Upper lobe of left lung (tissue), 6 donors: ENCODE data around the gene FBXO41. TPM values are rescaled to one million over a fixed set of nuclear protein-coding genes. Genes with fewer than 3 reads are reported as not detected.

Experiments
- ATAC-seq, 2 donors: fragments of 200-7000 bp; cut with Tn5 transposase; one replicate each; pipeline ENCODE4 v1.9.1; 2022; ENCODE audit warnings: mild to moderate bottlenecking in 2 of 2, moderate library complexity in 2 of 2; ENCODE audit not compliant: low FRiP score in 2 of 2
- DNase-seq, 2 donors: peaks; one replicate each; pipeline ENCODE4 v3.0.0-alpha.2; 2019 to 2020
- H3K27ac ChIP-seq, 4 donors: fragments of 200-600 bp; sonication (generic); one replicate each; pipeline ENCODE4 v1.5.1; 2016 to 2019
- H3K27me3 ChIP-seq, 4 donors: fragments of 200-600 bp; sonication (generic); one replicate each; pipeline ENCODE4 v1.5.1; 2017 to 2019
- H3K36me3 ChIP-seq, 4 donors: fragments of 200-600 bp; sonication (generic); one replicate each; pipeline ENCODE4 v1.5.1; 2016 to 2019
- H3K4me1 ChIP-seq, 4 donors: fragments of 200-600 bp; sonication (generic); one replicate each; pipeline ENCODE4 v1.5.1; 2018 to 2019
- H3K4me3 ChIP-seq, 4 donors: fragments of 200-600 bp; sonication (generic); one replicate each; pipeline ENCODE4 v1.5.1; 2017 to 2019; ENCODE audit warnings: mild to moderate bottlenecking in 2 of 4, moderate library complexity in 1 of 4
- H3K9me3 ChIP-seq, 4 donors: fragments of 200-600 bp; sonication (generic); one replicate each; pipeline ENCODE4 v1.5.1; 2018 to 2019
- EP300 ChIP-seq, 4 donors: sonication (generic); formaldehyde crosslinking; IDR thresholded peaks; one replicate each; pipeline ENCODE4 v1.5.1; 2017; ENCODE audit warnings: antibody characterized with exemption in 4 of 4, control low read depth in 2 of 4
- POLR2A ChIP-seq, 4 donors: fragments of 450-650 bp; IDR thresholded peaks; one replicate each; pipeline ENCODE4 v1.5.1; 2016 to 2017; ENCODE audit warnings: antibody characterized with exemption in 4 of 4, mild to moderate bottlenecking in 2 of 4
- POLR2AphosphoS5 ChIP-seq, 2 donors: sonication (generic); formaldehyde crosslinking; IDR thresholded peaks; one replicate each; pipeline ENCODE4 v1.5.1; 2017; ENCODE audit warnings: antibody characterized with exemption in 2 of 2
- WGBS, 2 donors: methylation state at CpG; one replicate each; pipeline ENCODE4 v1.1.5; 2017 to 2018; 5-methylcytosine and 5-hydroxymethylcytosine counted together
- total RNA-seq, 6 donors: library from RNA; depleted of rRNA in 4 of 6; stranded (reverse); fragments of >200 nt in 4 of 6; gene quantifications; one replicate each; pipeline versions ENCODE4 v1.1.0 to v1.2.1, GENCODE V29; 2016 to 2021
- TF ChIP-seq, protein P1 (sequence below), 6 experiments: fragments of 450-650 bp in 4 of 6; fragments of 200-600 bp in 2 of 6; sonication (generic) in 2 of 6; IDR thresholded peaks; one replicate each; pipeline ENCODE4 v1.5.1; 2016 to 2019; ENCODE audit warnings: antibody characterized with exemption in 6 of 6
- donor health status: DM: no; HTN: no; CAD: no; lungs with moderate emphysema.
- donor health status: DM: no; HTN: yes; CAD: no; lungs with severe emphysema.

FBXO41 gene
- total RNA-seq, 6 donors from 2014 or later, result 1.5 to 9.4 (median 3.9) TPM

DNA sequence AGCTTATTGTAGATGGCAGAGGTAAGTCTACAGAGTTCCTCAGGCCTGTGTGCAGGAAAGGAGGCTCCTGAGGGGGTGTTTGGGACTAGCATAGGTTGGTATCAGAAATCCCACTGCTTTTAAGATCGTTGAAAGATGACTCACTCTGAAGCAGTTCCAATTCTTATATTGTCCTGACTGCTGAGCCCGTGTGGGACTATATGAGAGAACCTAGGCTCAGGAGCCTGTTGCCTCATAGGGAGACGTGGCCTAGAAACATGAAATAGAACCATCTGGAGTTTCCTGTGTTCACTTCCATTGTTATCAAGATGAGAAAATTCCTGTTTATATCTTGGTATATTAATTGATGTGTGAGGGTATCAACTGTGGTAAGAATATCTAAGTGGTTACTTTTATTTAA lies 44.5 kb downstream of the FBXO41 start:
- Histone ChIP-seq H3K36me3 (peaks cover 4 to 65% (median 33%) of the 10 kb centered on the region in 4 donors), H3K27ac (no peak overlapping the region), H3K4me3 (no peak overlapping the region), H3K27me3 (no peaks in the 10 kb centered on the region), H3K9me3 (no peaks in the 10 kb centered on the region), H3K4me1 (peaks cover 35 to 49% (median 44%) of the 10 kb centered on the region in 4 donors)
- WGBS, 2 donors, result 35 to 59% methylated on average over 3 of the region's 3 CpGs
- TF ChIP-seq, protein P1, sequence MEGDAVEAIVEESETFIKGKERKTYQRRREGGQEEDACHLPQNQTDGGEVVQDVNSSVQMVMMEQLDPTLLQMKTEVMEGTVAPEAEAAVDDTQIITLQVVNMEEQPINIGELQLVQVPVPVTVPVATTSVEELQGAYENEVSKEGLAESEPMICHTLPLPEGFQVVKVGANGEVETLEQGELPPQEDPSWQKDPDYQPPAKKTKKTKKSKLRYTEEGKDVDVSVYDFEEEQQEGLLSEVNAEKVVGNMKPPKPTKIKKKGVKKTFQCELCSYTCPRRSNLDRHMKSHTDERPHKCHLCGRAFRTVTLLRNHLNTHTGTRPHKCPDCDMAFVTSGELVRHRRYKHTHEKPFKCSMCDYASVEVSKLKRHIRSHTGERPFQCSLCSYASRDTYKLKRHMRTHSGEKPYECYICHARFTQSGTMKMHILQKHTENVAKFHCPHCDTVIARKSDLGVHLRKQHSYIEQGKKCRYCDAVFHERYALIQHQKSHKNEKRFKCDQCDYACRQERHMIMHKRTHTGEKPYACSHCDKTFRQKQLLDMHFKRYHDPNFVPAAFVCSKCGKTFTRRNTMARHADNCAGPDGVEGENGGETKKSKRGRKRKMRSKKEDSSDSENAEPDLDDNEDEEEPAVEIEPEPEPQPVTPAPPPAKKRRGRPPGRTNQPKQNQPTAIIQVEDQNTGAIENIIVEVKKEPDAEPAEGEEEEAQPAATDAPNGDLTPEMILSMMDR (IDR thresholded peaks at IDR 0.05), result no peak
- TF ChIP-seq POLR2A (IDR thresholded peaks at IDR 0.05) (no peak), POLR2AphosphoS5 (IDR thresholded peaks at IDR 0.05) (no peak), EP300 (IDR thresholded peaks at IDR 0.05) (no peak)
- no peak for DNase-seq
- no peak for ATAC-seq

DNA sequence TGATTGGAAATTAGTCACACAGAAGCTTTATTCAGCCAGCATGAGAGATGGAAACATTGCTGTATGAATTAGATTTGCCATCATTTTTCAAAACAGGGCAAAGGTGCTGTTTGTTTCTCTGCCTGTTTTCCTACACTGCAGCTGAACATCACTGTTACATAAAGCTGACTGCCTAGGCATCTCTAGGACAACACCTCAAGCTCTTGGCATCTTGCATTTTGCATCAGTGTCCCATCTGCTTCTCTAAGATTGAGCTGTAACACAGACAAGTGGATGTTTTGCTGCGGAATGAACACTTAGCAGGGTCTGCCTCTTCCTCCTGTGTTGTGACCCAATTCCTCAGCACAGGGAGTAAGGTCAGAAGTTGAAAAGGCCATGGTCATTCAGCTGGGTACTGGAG lies 45.3 kb downstream of the FBXO41 start:
- H3K36me3 ChIP-seq, result peaks cover 0 to 57% (median 25%) of the 10 kb centered on the region in 4 donors
- WGBS, 2 donors, result 64 to 87% methylated on average over 1 of the region's 1 CpG

DNA sequence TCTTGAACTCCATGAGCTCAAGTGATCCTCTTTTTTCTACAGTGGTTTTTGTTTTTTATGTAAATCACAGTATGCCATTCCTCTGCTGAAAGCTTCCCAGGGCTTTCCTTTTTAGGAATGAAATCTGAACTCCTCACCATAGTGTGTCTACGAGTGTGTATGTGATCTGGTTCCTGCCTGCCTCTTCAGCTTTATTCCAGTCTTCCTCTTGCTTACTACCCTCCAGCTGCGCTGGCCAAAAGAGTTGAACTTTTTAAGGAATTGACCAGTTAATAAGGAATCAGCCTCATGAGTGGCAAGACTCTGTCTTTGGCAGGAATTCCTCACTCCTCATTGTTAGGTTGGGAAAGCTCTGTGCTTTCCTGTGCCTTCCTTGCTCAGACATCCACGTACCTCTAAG lies 46.1 kb downstream of the FBXO41 start:
- peaks cover 30 to 46% (median 39%) of the 10 kb centered on the region in 4 donors for H3K4me1 ChIP-seq
- TF ChIP-seq POLR2AphosphoS5 (IDR thresholded peaks at IDR 0.05) (no peak), POLR2A (IDR thresholded peaks at IDR 0.05) (no peak), EP300 (IDR thresholded peaks at IDR 0.05) (no peak)
- TF ChIP-seq, protein P1 (IDR thresholded peaks at IDR 0.05), result no peak
- no peaks in the 10 kb centered on the region for H3K9me3 ChIP-seq
- H3K27me3 ChIP-seq, result no peaks in the 10 kb centered on the region
- DNase-seq, result no peak
- H3K27ac ChIP-seq, result no peak overlapping the region
- ATAC-seq, result no peak
- peaks cover 0 to 49% (median 23%) of the 10 kb centered on the region in 4 donors for H3K36me3 ChIP-seq
- H3K4me3 ChIP-seq, result no peak overlapping the region
- WGBS, 2 donors, result 76 to 80% methylated on average over 3 of the region's 3 CpGs

More for the DNA sequence above, 45.3 kb downstream of the FBXO41 start:
- Histone ChIP-seq H3K4me1 (peaks cover 30 to 50% (median 41%) of the 10 kb centered on the region in 4 donors), H3K27me3 (no peaks in the 10 kb centered on the region), H3K4me3 (no peak overlapping the region), H3K9me3 (no peaks in the 10 kb centered on the region), H3K27ac (no peak overlapping the region)
- ATAC-seq (no peak), DNase-seq (no peak)
- no peak for TF ChIP-seq POLR2AphosphoS5 (IDR thresholded peaks at IDR 0.05)
- TF ChIP-seq, protein P1 (IDR thresholded peaks at IDR 0.05), result no peak
- TF ChIP-seq EP300 (IDR thresholded peaks at IDR 0.05), result no peak
- no peak for TF ChIP-seq POLR2A (IDR thresholded peaks at IDR 0.05)

DNA sequence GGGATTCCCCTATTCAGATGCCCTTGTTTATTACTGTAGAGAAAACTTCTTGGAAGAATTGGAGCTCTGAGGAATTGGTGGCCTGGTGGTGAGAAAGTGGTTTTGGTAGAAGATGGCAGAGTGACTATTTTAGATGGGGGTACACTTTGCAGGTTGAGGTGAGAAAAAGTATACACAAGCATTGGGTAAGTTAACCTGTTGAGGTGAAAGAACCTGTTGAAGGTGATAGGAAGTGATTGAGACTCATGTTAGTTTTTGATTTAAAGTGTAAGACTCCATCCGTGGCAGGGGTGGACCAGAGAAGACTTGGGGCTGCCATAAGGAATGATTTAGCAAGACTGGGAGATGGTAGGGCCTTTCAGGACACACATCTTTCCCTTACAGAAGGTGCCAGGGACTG lies 47.1 kb downstream of the FBXO41 start:
- ATAC-seq (no peak), DNase-seq (no peak)
- Histone ChIP-seq H3K27ac (no peak overlapping the region), H3K4me3 (no peak overlapping the region), H3K4me1 (peaks cover 32 to 53% (median 44%) of the 10 kb centered on the region in 4 donors), H3K27me3 (no peaks in the 10 kb centered on the region), H3K36me3 (peaks cover 0 to 39% (median 17%) of the 10 kb centered on the region in 4 donors), H3K9me3 (no peaks in the 10 kb centered on the region)
- 32 to 48% methylated on average over 1 of the region's 1 CpG for WGBS, 2 donors
- TF ChIP-seq EP300 (IDR thresholded peaks at IDR 0.05), result no peak
- TF ChIP-seq POLR2AphosphoS5 (IDR thresholded peaks at IDR 0.05), result no peak
- TF ChIP-seq, protein P1 (IDR thresholded peaks at IDR 0.05), result no peak
- no peak for TF ChIP-seq POLR2A (IDR thresholded peaks at IDR 0.05)
